Glutamatergic neuron (in vitro differentiated cells): Measurements from ENCODE around the gene SSH3. TPM values are rescaled to one million over a fixed set of nuclear protein-coding genes. Genes with fewer than 3 reads are reported as not detected.

Experiments used
- DNase-seq: peaks from one replicate; pipeline ENCODE4 v3.0.0; 2022
- H3K27ac Mint-ChIP-seq: one replicate; pipeline ENCODE4 v1.8.0; 2020; ENCODE audit warnings: mild to moderate bottlenecking, mixed read lengths, inconsistent platforms; ENCODE audit not compliant: unreplicated experiment
- H3K27me3 Mint-ChIP-seq: one replicate; pipeline ENCODE4 v1.8.0; 2020; ENCODE audit warnings: mild to moderate bottlenecking, moderate library complexity, mixed read lengths, inconsistent platforms; ENCODE audit not compliant: unreplicated experiment
- H3K36me3 Mint-ChIP-seq: one replicate; pipeline ENCODE4 v1.8.0; 2020; ENCODE audit warnings: mild to moderate bottlenecking, mixed read lengths, inconsistent platforms; ENCODE audit not compliant: unreplicated experiment
- H3K4me1 Mint-ChIP-seq: one replicate; pipeline ENCODE4 v1.8.0; 2020; ENCODE audit warnings: mild to moderate bottlenecking, low read depth, mixed read lengths, inconsistent platforms; ENCODE audit not compliant: unreplicated experiment
- H3K4me3 Mint-ChIP-seq: one replicate; pipeline ENCODE4 v1.8.0; 2020; ENCODE audit warnings: mild to moderate bottlenecking, mixed read lengths, inconsistent platforms; ENCODE audit not compliant: unreplicated experiment
- H3K9me3 Mint-ChIP-seq: one replicate; pipeline ENCODE4 v1.8.0; 2020; ENCODE audit warnings: mild to moderate bottlenecking, moderate library complexity, mixed read lengths, inconsistent platforms; ENCODE audit not compliant: unreplicated experiment
- CTCF ChIP-seq: fragments of 200-600 bp; sonication (generic); IDR thresholded peaks from one replicate; pipeline ENCODE4 v1.5.0; 2021; ENCODE audit not compliant: partially characterized antibody, unreplicated experiment
- total RNA-seq: library from RNA; stranded (reverse); fragmentation: NEBNext Ultra II Directional; extraction: Animal tissue kit (Norgen Biotek cat#: 25700); gene quantifications from one replicate; pipeline ENCODE4 v1.2.1, GENCODE V29; 2021; ENCODE audit not compliant: unreplicated experiment

The SSH3 gene
- total RNA-seq, 1 donor from 2014 or later, result 8.3 TPM

- no peak for DNase-seq
- no peaks in the 10 kb centered on the region for H3K4me1 Mint-ChIP-seq
- no peak for TF ChIP-seq CTCF
- no peaks in the 10 kb centered on the region for H3K36me3 Mint-ChIP-seq
- peaks cover 4% of the 10 kb centered on the region for H3K27me3 Mint-ChIP-seq
- peaks cover 3% of the 10 kb centered on the region for H3K9me3 Mint-ChIP-seq
- H3K4me3 Mint-ChIP-seq, result no peak overlapping the region
- no peak overlapping the region for H3K27ac Mint-ChIP-seq
Observed at GRCh38 chr11:67320691-67321090, 17.4 kb downstream of the SSH3 start.

- Mint-ChIP-seq H3K27me3 (peaks cover 4% of the 10 kb centered on the region), H3K4me1 (no peaks in the 10 kb centered on the region), H3K4me3 (no peak overlapping the region), H3K27ac (no peak overlapping the region), H3K36me3 (no peaks in the 10 kb centered on the region), H3K9me3 (peaks cover 1% of the 10 kb centered on the region)
- no peak for DNase-seq
- no peak for TF ChIP-seq CTCF
Observed at GRCh38 chr11:67321313-67321871, 18.1 kb downstream of the SSH3 start.

- Mint-ChIP-seq H3K27ac (no peak overlapping the region), H3K9me3 (peaks cover 1% of the 10 kb centered on the region), H3K4me1 (no peaks in the 10 kb centered on the region), H3K27me3 (peaks cover 4% of the 10 kb centered on the region), H3K36me3 (no peaks in the 10 kb centered on the region), H3K4me3 (no peak overlapping the region)
- TF ChIP-seq CTCF, result no peak
- no peak for DNase-seq
Observed at GRCh38 chr11:67322049-67322448, 18.7 kb downstream of the SSH3 start.

- H3K27ac Mint-ChIP-seq, result no peak overlapping the region
- no peak overlapping the region for H3K4me3 Mint-ChIP-seq
- no peak for DNase-seq
- no peak for TF ChIP-seq CTCF
- no peaks in the 10 kb centered on the region for H3K36me3 Mint-ChIP-seq
- H3K4me1 Mint-ChIP-seq, result no peaks in the 10 kb centered on the region
- H3K27me3 Mint-ChIP-seq, result peaks cover 2% of the 10 kb centered on the region
- H3K9me3 Mint-ChIP-seq, result no peaks in the 10 kb centered on the region
Observed at GRCh38 chr11:67323526-67323925, 20.2 kb downstream of the SSH3 start.

GRCh38 chr11:67332081-67332691, 28.9 kb downstream of the SSH3 start:
- H3K27me3 Mint-ChIP-seq, result no peaks in the 10 kb centered on the region
- H3K36me3 Mint-ChIP-seq, result peaks cover 5% of the 10 kb centered on the region
- H3K4me1 Mint-ChIP-seq, result no peaks in the 10 kb centered on the region
- H3K27ac Mint-ChIP-seq, result no peak overlapping the region
- TF ChIP-seq CTCF, result no peak
- no peaks in the 10 kb centered on the region for H3K9me3 Mint-ChIP-seq
- no peak overlapping the region for H3K4me3 Mint-ChIP-seq
- DNase-seq, result no peak
